ENCODE results near the gene PHF12. TPM values are rescaled to one million over a fixed set of nuclear protein-coding genes. Genes with fewer than 3 reads are reported as not detected.

Gene PHF12
- total RNA-seq, 1 donor from 2014 or later: 50.3 TPM

- Mint-ChIP-seq H3K36me3 (ENCODE audit: unreplicated experiment) (no peaks in the 10 kb centered on the region), H3K9me3 (ENCODE audit: unreplicated experiment) (no peaks in the 10 kb centered on the region), H3K4me1 (ENCODE audit: unreplicated experiment) (no peaks in the 10 kb centered on the region), H3K4me3 (ENCODE audit: unreplicated experiment) (no peak overlapping the region), H3K27me3 (ENCODE audit: unreplicated experiment) (peaks cover 6% of the 10 kb centered on the region), H3K27ac (ENCODE audit: unreplicated experiment) (no peak overlapping the region)
- TF ChIP-seq CTCF (IDR thresholded peaks at IDR 0.05): no peak
- no peak for DNase-seq (ENCODE audit: extremely low spot score, unreplicated experiment)
Measured at GRCh38 chr17:28957277-28957991, 6.1 kb upstream of the PHF12 start.

- Mint-ChIP-seq H3K9me3 (ENCODE audit: unreplicated experiment) (no peaks in the 10 kb centered on the region), H3K36me3 (ENCODE audit: unreplicated experiment) (no peaks in the 10 kb centered on the region), H3K27ac (ENCODE audit: unreplicated experiment) (no peak overlapping the region), H3K27me3 (ENCODE audit: unreplicated experiment) (peaks cover under 1% of the 10 kb centered on the region), H3K4me1 (ENCODE audit: unreplicated experiment) (no peaks in the 10 kb centered on the region), H3K4me3 (ENCODE audit: unreplicated experiment) (no peak overlapping the region)
- DNase-seq (ENCODE audit: extremely low spot score, unreplicated experiment): no peak
- TF ChIP-seq CTCF (IDR thresholded peaks at IDR 0.05): no peak
Measured at GRCh38 chr17:28956861-28957260, 5.5 kb upstream of the PHF12 start.

GRCh38 chr17:28956112-28956511 is 4.8 kb upstream of the PHF12 start:
- no peak for DNase-seq (ENCODE audit: extremely low spot score, unreplicated experiment)
- no peaks in the 10 kb centered on the region for H3K4me1 Mint-ChIP-seq (ENCODE audit: unreplicated experiment)
- H3K9me3 Mint-ChIP-seq (ENCODE audit: unreplicated experiment): no peaks in the 10 kb centered on the region
- H3K27ac Mint-ChIP-seq (ENCODE audit: unreplicated experiment): no peak overlapping the region
- no peaks in the 10 kb centered on the region for H3K27me3 Mint-ChIP-seq (ENCODE audit: unreplicated experiment)
- TF ChIP-seq CTCF (IDR thresholded peaks at IDR 0.05): no peak
- H3K4me3 Mint-ChIP-seq (ENCODE audit: unreplicated experiment): no peak overlapping the region
- no peaks in the 10 kb centered on the region for H3K36me3 Mint-ChIP-seq (ENCODE audit: unreplicated experiment)

GRCh38 chr17:28955408-28955807 is 4.1 kb upstream of the PHF12 start:
- Mint-ChIP-seq H3K4me3 (ENCODE audit: unreplicated experiment) (no peak overlapping the region), H3K27me3 (ENCODE audit: unreplicated experiment) (no peaks in the 10 kb centered on the region), H3K27ac (ENCODE audit: unreplicated experiment) (no peak overlapping the region), H3K4me1 (ENCODE audit: unreplicated experiment) (no peaks in the 10 kb centered on the region), H3K36me3 (ENCODE audit: unreplicated experiment) (no peaks in the 10 kb centered on the region), H3K9me3 (ENCODE audit: unreplicated experiment) (no peaks in the 10 kb centered on the region)
- TF ChIP-seq CTCF (IDR thresholded peaks at IDR 0.05): no peak
- DNase-seq (ENCODE audit: extremely low spot score, unreplicated experiment): no peak

- Mint-ChIP-seq H3K27ac (ENCODE audit: unreplicated experiment) (no peak overlapping the region), H3K36me3 (ENCODE audit: unreplicated experiment) (no peaks in the 10 kb centered on the region), H3K4me1 (ENCODE audit: unreplicated experiment) (no peaks in the 10 kb centered on the region), H3K9me3 (ENCODE audit: unreplicated experiment) (no peaks in the 10 kb centered on the region), H3K27me3 (ENCODE audit: unreplicated experiment) (no peaks in the 10 kb centered on the region), H3K4me3 (ENCODE audit: unreplicated experiment) (no peak overlapping the region)
- DNase-seq (ENCODE audit: extremely low spot score, unreplicated experiment): no peak
- no peak for TF ChIP-seq CTCF (IDR thresholded peaks at IDR 0.05)
Measured at GRCh38 chr17:28954886-28955285, 3.6 kb upstream of the PHF12 start.

Measured in osteocyte (in vitro differentiated cells).